Measurements from ENCODE around the gene PLEKHM3.
"Not testable (repeated sequence)": the region's sequence is repeated elsewhere in the genome, so short reads cannot be mapped to it uniquely, and the experiment has no call there.

PLEKHM3 gene

GRCh38 chr2:207921606-207922005 lies 103.7 kb downstream of the PLEKHM3 start:
- no peak for DNase-seq (ENCODE audit: low read depth in 2 of 2)

GRCh38 chr2:207920721-207921120 lies 104.6 kb downstream of the PLEKHM3 start:
- DNase-seq (ENCODE audit: low read depth in 2 of 2): no peak

GRCh38 chr2:207920321-207920720 lies 105.0 kb downstream of the PLEKHM3 start:
- DNase-seq (ENCODE audit: low read depth in 2 of 2): no peak

DNA sequence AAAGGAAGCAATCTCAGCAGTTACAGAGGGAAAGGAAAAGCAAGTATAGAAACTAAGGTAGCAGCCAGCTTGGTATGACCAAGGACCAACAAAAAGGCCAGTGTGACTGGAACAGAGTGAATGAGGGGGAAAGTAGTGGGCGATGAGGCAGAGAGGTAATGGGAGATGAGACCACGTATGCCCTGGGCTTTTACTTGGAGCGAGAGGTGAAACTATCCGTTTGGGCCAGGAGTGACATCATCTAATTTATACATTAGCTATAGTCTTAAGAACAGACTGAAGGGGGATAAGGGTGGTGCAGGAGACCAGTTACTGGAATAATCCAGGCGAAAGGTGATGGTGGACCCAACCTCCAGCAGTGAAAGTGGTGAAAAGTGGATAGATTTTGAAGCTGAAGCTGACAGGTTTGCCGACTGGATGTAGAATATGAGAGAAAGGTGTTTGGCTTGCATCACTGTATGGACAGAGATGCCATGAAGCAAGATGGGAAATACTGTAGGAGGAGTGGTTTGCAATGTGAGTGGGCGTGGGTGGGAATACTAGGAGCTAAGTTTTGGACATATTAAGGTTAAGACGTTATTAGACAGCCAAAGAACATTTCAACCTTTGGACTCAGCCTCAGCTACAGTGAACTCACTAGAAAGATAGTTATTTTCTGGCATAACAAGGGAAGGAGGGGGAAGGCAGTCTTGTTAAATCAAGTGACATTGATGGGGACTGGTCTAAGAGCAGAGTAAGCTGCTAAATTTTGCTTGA lies 106.0 kb downstream of the PLEKHM3 start:
- no peak for DNase-seq (ENCODE audit: low read depth in 2 of 2)

GRCh38 chr2:207914716-207915115 lies 110.6 kb downstream of the PLEKHM3 start:
- DNase-seq (ENCODE audit: low read depth in 2 of 2): no peak

DNA sequence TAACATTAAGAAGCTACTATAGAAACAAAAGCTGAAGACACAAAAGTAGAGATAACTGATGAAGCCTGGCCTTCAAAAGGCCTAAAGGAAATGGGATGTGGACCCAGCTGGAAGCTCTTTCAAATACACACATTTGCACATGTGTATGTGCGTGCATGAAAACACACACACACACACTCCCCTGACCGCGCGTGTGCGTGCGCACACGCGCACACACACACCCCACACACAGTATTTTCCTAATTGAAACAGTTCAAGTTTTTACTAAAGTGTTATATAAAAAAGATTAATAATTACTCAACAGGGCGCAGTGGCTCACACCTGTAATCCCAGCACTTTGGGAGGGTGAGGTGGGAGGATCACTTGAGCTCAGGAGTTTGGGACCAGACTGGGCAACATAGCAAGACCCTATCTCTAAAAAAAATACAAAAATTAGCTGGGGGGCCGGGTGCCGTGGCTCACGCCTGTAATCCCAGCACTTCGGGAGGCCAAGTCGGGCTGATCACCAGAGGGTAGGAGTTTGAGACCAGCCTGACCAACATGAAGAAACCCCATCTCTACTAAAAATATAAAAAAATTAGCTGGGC lies 111.5 kb downstream of the PLEKHM3 start:
- DNase-seq (ENCODE audit: low read depth in 2 of 2): no peak

DNA sequence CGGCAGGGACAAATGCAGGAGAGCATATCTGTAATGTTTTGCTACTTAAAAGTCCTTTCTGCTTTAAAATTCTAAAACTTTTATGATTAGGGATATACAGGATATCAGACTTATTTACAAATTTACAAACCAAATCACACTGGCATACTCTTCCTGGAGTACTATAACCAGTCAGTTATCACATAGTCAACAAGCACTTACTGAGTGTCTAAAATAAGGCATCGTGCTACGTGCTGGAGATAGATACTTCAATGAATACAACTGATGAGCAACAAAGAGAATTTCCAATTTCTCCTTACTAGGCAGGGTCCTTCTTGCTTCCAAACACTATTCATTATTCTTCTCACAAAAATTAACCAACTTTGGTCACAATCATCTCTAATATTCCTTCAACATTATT lies 113.5 kb downstream of the PLEKHM3 start:
- DNase-seq (ENCODE audit: low read depth in 2 of 2): no peak

DNA sequence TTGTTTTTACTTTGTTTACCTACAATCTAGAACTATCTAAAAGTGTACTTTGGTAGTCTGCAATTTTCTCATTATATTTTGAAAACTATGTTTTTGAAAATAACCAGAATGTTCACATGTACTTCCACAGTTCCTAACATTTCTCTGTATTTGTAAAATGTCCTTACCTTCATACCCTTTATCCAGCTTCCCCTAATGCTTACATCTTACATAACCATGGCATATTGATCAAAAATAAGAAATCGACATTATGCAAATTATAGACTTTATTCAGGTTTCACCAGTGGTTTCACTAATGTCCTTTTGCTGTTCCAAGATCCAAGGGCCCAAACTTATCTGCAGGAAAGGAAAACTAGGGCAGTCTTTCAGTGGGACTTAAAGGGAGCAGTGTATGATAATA lies 114.1 kb downstream of the PLEKHM3 start:
- no peak for DNase-seq (ENCODE audit: low read depth in 2 of 2)

GRCh38 chr2:207906495-207906894 lies 118.8 kb downstream of the PLEKHM3 start:
- not testable (repeated sequence) for DNase-seq (ENCODE audit: low read depth in 2 of 2)

GRCh38 chr2:207905546-207905945 lies 119.8 kb downstream of the PLEKHM3 start:
- no peak for DNase-seq (ENCODE audit: low read depth in 2 of 2)

DNA sequence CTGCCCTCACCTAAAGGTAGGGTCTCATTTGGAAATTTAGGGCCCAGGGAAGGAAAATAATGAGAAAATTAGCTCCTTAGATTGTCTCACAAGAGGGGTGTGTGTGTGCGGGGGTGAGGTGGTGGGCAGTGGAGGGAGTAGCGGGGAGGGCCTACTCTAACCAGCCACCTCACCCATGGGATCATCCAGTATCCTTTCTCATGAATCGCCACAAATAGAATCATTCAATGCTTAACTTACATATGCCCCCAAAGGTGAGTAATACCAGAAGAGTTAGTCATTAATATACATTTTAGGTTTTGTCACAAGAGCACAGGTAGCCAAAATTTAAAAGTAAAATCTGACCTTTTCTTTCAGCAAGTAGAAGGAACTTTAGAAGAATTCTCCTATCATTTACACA lies 122.1 kb downstream of the PLEKHM3 start:
- DNase-seq (ENCODE audit: low read depth in 2 of 2): no peak

GRCh38 chr2:207902821-207903220 lies 122.5 kb downstream of the PLEKHM3 start:
- DNase-seq (ENCODE audit: low read depth in 2 of 2): no peak

DNA sequence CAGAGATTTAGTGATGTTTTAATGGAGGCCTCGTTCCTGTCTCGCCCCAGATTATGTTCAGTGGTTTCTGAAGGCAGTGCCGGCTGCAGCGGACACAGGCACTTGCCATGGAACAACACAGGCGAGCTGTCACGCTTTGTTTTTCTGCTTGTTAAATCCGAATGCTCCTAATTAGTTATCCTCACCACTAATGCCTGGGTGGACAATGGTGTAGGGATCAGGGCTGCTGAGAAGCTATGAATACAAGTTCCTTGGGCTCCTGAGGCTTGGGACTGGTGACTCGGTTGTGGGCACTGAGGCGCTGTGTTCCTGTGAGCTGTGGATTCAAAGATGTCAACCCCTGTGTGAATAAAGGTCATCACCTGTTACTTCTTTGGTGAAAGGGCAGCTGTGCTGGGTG lies 123.5 kb downstream of the PLEKHM3 start:
- no peak for DNase-seq (ENCODE audit: low read depth in 2 of 2)

DNA sequence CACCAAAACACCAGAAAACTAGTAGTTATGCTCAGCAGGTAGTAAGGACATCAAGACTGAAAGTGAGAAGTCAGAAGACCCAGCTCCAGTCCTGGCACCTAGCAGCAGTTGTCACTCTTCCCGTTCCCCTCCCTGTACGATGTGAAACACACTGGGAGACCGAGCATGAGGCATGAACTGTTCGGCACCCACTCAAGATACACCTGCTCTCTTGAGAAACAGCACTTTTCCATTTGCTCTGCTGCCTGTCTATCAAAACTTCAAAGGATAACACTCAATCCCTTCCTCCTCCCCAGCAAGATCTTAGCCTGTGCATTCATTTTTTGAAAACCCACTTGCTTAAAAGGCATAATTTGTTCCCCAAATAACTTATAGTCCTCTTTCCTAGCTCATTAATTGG lies 123.9 kb downstream of the PLEKHM3 start:
- DNase-seq (ENCODE audit: low read depth in 2 of 2): no peak

DNA sequence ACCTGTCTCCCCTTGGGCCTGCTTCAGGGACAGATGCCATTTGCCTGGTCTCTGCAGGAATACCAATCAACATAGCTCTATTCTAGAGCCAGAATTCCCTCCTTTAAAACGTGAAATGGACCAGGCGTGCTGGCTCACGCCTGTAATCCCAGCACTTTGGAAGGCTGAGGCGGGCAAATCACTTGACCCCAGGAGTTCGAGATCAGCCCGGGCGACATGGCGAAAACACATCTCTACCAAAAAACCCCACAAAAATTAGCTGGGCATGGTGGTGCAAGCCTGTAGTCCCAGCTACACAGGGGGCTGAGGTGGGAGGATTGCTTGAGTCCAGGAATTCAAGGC lies 127.0 kb downstream of the PLEKHM3 start:
- no peak for DNase-seq (ENCODE audit: low read depth in 2 of 2)

DNA sequence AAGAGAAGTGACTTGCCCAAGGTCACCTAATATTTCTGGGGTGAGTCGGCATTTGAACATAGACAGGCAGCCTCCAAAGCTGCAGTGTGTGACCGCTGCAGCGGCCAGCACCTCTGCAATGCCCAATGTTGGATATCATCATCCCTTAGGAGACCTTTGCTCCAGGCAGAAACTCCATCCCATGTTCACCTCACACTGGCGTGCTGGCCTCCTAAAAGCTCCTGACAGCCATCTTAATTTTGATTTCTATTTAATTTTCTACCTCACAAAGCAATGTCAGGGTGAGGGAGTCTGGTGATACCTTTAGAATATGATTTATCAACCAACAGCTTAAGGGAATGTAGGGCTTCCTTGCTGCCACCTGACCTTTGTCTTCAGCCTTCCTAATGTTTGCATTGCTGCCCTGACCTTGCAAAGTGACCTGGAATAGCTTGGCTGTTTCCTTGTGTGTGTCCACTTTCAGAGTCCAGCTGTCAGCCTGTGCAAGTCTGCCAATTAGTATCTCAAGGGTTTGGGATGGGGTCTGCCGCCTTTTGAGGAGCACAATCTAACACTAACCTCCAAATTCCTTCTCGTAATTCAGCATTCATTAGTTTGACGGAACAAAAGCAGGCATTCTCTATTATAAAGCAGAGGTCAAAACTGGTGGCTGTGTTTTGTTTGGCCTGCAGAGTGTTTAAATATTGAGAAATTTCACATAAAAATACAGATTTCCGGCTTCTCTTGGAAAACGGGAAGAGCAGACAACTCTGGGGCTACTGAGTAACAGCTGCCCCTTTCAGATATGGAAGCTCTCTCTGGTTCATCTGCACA lies 127.6 kb downstream of the PLEKHM3 start:
- DNase-seq (ENCODE audit: low read depth in 2 of 2): no peak

DNA sequence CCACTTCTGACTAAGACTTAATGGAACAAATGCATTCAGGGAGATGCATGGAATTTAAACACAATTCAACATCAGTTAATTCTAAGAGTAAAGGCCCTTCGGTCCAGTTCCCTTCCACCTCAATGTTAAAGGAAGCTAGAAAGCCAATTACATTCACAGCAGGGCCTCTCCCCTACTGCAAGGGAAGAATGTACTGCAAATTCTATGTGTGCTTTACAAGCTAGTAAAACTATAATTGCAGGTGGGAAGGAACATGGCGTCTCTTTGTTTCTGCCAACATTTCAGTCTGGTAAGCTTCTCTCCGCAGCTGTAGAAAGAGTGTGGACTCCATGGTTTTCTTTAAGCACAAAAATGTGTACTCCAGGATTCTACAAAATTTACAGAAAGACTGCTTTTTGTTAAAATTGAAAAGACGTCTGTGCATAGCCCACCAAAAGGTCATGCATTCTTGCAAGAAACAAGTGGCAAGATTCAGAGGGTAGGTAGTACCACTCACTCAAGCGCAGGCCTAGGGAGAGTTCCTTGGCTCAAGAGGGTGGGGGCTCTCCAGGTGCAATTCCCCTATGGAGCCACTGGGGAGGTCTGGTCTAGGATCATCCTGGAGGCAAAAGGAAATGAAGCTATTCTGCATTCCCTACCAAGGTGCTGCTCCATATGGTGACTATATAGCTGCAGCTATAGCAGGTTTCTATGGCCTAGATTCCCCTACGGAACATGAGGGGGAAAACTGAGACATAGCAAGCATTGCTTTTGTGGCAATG lies 128.6 kb downstream of the PLEKHM3 start:
- no peak for DNase-seq (ENCODE audit: low read depth in 2 of 2)

GRCh38 chr2:207895274-207895860 lies 130.0 kb downstream of the PLEKHM3 start:
- DNase-seq (ENCODE audit: low read depth in 2 of 2): no peak

GRCh38 chr2:207892716-207893402 lies 132.5 kb downstream of the PLEKHM3 start:
- DNase-seq (ENCODE audit: low read depth in 2 of 2): no peak

- no peak for DNase-seq (ENCODE audit: low read depth in 2 of 2)
Observed at GRCh38 chr2:207891086-207891844, 134.1 kb downstream of the PLEKHM3 start.

Measured in stimulated activated CD4-positive, alpha-beta T cell treated with anti-CD3 and anti-CD28 coated beads, Interleukin-12 subunit alpha, Interleukin-12 subunit beta, amount 100 ng/mL, for 24 hours (primary cell).